ENCODE measurements around the gene PAGE1.
"Not testable (repeated sequence)": the region's sequence is repeated elsewhere in the genome, so short reads cannot be mapped to it uniquely, and the experiment has no call there.

Gene PAGE1

GRCh38 chrX:49695276-49696180 lies at the start of gene PAGE1:
Gene PAGE1, minus strand, starts transcription at chrX:49695984. Its CDS starts 1,214 bp downstream, at chrX:49694770.
- DNase-seq (ENCODE audit: low spot score) = no peak

GRCh38 chrX:49741501-49741900 lies 45.7 kb upstream of the PAGE1 start:
- DNase-seq (ENCODE audit: low spot score) = not testable (repeated sequence)

GRCh38 chrX:49727847-49728246 lies 32.1 kb upstream of the PAGE1 start:
- no peak for DNase-seq (ENCODE audit: low spot score)

GRCh38 chrX:49726966-49727365 lies 31.2 kb upstream of the PAGE1 start:
- no peak for DNase-seq (ENCODE audit: low spot score)

- no peak for DNase-seq (ENCODE audit: low spot score)
Measured at GRCh38 chrX:49725923-49726904, 30.4 kb upstream of the PAGE1 start.

GRCh38 chrX:49725401-49725800 lies 29.6 kb upstream of the PAGE1 start:
- no peak for DNase-seq (ENCODE audit: low spot score)

GRCh38 chrX:49720106-49720505 lies 24.3 kb upstream of the PAGE1 start:
- not testable (repeated sequence) for DNase-seq (ENCODE audit: low spot score)

- no peak for DNase-seq (ENCODE audit: low spot score)
Measured at GRCh38 chrX:49712577-49712976, 16.8 kb upstream of the PAGE1 start.

GRCh38 chrX:49710744-49711319 lies 15.0 kb upstream of the PAGE1 start:
- no peak for DNase-seq (ENCODE audit: low spot score)

- DNase-seq (ENCODE audit: low spot score) = no peak
Measured at GRCh38 chrX:49704691-49705404, 9.1 kb upstream of the PAGE1 start.

GRCh38 chrX:49701933-49702332 lies 6.1 kb upstream of the PAGE1 start:
- DNase-seq (ENCODE audit: low spot score) = no peak

- no peak for DNase-seq (ENCODE audit: low spot score)
Measured at GRCh38 chrX:49701323-49701722, 5.5 kb upstream of the PAGE1 start.

GRCh38 chrX:49675075-49675719 lies 20.6 kb downstream of the PAGE1 start:
- DNase-seq (ENCODE audit: low spot score) = no peak

GRCh38 chrX:49673394-49673793 lies 22.4 kb downstream of the PAGE1 start:
- DNase-seq (ENCODE audit: low spot score) = no peak

- DNase-seq (ENCODE audit: low spot score) = no peak
Measured at GRCh38 chrX:49664824-49665223, 31.0 kb downstream of the PAGE1 start.

GRCh38 chrX:49661881-49662280 lies 33.9 kb downstream of the PAGE1 start:
- DNase-seq (ENCODE audit: low spot score) = no peak

- DNase-seq (ENCODE audit: low spot score) = no peak
Measured at GRCh38 chrX:49659771-49660170, 36.0 kb downstream of the PAGE1 start.

GRCh38 chrX:49656533-49656932 lies 39.3 kb downstream of the PAGE1 start:
- no peak for DNase-seq (ENCODE audit: low spot score)

GRCh38 chrX:49644991-49645637 lies 50.7 kb downstream of the PAGE1 start:
- no peak for DNase-seq (ENCODE audit: low spot score)
